HG03521 (cell line): ENCODE measurements around the gene WBP11.

Experiments
- ATAC-seq: cut with Tn5 transposase; IDR thresholded peaks from one replicate; pipeline ENCODE4 v1.9.1; 2021; ENCODE audit warnings: mild to moderate bottlenecking, moderate library complexity; ENCODE audit not compliant: unreplicated experiment

WBP11 gene

DNA sequence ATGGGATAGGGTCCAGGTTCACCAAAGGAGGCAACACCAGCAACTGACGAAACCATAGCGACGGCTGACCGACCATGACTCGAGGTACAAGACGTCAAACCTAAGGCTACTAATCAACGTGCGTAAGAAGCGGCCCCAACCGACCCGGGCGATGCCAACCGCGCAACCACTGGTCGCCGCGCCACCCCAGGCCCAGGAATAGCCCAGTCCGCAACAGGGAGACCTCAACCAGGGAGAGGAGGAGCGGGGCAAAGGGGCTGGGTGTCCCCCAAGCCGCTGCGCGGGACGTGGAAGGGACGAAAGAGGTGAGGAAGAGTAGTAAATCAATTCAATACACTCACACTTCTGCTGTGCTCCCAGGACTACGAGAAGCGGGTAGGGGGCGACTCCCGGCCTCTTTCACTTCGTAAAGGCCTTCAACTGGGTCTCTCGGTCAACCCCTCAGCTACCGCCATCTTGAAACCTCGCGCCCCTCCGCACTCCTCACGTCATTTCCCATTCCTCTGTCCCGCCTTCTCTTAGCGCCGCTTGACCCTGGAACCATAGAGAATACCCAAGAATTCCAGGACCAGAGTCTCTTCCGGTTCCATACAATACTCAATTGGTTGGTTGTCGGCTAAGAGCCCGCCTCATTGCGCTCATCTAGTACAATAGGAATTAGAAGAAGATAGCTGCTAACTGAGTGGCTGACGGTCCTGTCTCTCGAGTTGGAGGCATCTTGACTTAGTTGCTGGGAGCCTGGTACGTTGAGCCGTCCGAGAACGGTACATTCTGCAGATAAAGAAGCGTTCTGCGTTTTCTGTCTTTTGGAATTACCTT, at the start of gene WBP11, which contains the start of gene C12orf60:
WBP11 (minus strand) TSS at position 468 of the 819 bp plus-strand sequence. CDS start 2,095 bp downstream, outside the sequence.
C12orf60 (plus strand) TSS at position 660 of the 819 bp plus-strand sequence. CDS start 19,266 bp downstream, outside the sequence.
- peak; percentile 98 for ATAC-seq

DNA sequence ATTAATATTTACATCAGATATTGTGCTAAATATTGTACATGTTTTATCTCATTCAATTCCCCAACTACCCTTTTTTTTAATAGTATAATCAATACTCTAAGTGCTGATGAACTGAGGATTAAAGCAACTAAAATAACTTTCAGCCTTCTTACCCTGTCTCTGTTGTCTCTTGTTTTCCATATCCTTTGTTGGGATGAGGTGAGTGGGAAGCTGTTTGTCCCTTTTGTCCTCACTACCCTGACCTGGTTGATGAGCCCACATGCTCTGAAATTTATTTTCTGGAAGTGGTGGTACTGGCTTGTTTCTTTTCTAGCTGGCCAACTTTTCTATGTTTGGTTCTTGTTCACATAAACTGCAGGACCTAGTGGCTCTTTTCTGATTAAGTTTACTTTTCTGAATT, 49.6 kb upstream of the WBP11 start:
- no peak for ATAC-seq

DNA sequence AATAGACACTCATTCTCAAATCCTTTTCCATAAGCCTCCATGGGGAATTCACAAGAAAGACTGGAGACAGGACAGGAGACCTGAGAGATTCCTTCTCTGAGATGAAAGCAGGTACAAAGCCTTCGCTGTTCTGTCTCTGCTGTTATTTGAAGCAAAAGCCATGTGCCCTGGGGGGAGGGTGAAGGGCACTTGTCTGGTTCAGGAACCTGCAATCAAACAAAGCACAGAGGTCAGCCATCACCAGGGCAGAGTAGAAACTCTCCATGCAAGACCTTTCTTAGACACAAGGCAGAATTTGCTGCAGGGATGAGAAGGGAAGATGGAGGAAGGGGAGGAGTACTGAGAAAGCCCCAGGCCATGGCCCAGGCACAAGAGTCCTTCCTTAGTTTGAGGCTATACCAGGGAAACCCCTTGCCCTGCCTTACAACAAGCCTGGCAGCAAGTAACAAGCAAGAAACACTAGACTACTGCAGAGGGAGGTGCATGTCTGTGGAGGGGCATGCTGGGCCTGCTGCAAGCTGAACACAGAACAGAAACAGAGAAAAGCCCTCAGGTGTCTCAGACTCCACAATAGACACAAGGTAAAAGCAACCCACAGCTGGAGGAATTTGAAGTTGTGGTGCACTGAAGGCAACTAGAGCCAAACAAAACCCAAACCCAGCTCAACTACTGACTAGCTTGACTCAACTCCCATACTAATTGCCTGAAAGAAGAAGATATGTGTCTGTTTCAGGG, 47.8 kb upstream of the WBP11 start:
- ATAC-seq = peak; percentile 78

DNA sequence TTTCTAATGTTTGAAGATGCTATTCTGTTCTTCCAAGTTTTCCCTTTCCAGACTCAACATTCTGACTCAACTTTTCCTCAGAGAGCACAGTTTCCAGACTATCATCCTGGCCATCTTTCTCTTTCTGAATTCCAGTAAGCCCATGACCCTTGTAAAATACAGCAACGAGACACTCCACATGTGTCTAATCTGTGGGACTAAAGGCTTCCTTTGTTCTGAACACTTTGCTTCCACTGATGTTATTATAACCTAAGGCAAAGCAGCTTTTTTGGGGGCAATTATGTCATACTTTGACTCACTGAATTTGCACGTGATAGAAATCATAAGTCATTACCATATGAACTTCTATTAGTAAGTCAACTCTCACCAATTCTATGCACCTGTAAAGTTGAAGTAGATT, 46.4 kb upstream of the WBP11 start:
- no peak for ATAC-seq

DNA sequence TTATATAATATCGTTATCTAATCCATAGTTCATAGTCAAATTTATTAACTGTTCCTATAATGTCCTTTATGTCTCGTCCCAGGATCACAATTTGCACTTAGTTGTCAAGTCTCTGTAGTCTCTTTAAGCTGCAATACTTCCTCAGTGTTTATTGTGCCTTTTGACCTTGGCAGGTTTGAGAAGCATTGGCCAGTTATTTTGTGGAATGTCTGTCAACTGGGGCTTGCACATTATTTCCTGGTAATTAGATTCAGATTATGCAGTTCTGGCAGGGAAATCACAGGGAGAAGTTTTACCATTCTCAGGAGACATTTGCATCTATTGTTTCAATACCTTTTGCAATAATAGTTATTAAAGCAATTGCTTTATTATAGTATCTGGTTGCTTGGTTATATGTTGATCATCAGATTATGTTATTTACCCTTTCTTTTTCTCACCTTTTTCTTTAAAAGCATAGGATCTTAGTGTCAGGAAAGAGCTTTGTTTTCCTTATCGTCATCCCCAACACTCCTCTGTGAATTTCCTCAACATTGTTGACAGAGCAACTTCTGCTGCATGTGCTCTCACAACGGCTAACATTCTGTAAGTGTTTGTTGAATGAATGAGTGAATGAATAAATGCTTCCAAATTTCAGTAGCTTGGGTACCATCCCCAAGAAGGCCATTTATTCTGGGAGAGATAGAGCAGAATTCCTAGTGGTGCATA, 43.8 kb upstream of the WBP11 start:
- no peak for ATAC-seq

DNA sequence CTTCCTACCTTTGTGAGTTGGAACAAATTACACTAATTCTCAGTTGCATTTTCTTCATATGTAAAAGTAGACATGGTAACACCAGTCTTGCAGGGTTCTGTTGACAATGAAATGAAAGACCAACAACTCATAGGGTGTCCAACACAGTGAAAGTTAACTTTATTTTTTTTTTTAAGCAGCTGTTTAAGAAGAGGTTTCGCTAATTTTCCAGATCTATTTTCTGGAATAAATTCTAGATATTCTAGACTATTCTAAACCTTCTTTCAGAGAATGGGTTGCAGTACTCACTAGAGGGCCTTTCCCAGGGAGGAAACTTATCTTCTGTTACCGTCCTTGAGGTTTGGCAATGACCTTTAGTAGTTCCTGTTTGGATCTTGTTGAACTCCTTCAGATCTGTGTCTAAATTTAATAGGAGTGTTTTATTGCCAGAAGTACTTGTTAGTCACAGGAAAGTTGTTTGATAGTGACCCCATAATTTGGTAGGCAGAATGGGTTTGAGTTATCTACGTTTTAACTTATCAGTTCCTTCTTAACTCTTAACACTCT, 42.8 kb upstream of the WBP11 start:
- no peak for ATAC-seq

DNA sequence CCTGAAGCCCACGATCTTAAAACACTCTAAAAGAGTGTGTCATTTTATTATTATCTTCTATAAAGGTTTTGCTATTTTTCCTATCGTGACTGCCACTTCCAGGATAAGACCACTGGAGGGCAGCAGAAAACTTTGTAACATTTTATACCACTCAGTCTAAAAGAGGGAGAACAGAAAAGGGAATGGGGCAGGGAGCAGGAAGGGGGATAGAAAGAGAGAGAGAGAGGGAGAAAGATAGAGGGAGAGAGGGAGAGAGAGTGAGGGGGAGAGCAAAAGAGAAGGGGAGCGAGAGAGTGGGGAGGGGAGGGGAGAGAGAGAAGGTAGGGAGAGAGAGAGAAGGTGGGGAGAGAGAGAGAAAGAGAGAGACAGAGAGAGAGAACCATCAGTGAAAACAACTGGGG, 42.1 kb upstream of the WBP11 start:
- ATAC-seq = no peak

DNA sequence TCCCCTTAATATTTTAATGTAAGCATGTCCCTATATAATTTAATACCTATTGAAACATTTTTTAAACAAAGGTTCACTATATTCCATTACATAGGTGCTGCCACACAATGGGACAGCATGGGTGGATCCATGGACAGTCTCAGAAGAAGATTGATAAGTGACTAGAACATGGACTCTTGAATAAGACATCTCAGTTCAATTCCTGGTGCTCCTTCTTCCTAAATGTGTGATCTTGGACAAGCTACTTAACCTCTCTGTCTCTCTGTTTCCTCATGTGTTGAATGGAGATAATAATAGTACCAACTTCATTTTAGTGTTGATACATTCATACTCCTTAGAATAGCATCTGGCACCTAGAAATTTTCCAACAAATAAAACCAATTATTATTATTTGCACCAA, 41.1 kb upstream of the WBP11 start:
- ATAC-seq = no peak

DNA sequence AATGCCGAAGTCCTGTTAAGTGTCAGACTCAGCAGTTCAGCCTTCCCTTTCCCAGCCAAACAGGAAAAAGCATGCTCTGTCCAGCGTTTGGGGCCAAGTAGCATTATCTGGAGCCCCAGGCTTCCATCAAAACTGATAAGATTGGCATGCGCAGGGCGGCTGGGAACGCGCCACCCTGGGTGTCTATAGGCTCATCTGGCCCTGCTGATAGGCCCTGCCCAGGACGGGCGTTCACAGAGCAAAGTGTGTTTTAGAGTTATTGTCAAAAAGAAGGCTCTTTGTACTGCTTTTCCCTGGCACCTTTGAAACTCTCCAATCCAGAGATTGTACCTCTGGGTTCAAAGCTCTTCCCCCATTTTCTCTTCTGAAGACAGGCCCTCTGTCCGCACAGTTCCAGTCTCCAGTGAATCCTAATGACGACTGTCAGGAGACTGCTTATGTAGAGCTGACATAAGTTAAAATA, 40.2 kb upstream of the WBP11 start, which contains the start of gene ART4:
ART4 (minus strand) TSS at position 102 of the 463 bp plus-strand sequence. CDS start 413 bp downstream, outside the sequence.
- ATAC-seq = no peak

DNA sequence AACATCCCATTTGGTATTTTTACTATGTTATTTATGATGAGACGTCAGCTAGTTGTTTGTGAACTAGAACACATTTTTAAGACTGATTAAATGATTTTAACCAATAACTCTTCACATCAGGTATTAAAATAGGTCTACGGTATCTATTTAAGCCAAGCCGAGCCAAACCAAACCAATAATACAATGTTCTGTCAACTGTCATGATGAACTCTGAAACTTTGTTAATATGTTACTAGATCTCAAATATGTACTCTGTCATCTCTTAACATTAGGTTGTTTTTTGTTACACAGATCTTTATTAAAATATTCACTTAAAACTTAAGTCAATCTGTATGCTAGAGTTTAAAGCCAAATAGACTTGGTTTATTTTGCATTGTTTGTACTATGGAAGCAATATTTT, 39.0 kb upstream of the WBP11 start:
- no peak for ATAC-seq

DNA sequence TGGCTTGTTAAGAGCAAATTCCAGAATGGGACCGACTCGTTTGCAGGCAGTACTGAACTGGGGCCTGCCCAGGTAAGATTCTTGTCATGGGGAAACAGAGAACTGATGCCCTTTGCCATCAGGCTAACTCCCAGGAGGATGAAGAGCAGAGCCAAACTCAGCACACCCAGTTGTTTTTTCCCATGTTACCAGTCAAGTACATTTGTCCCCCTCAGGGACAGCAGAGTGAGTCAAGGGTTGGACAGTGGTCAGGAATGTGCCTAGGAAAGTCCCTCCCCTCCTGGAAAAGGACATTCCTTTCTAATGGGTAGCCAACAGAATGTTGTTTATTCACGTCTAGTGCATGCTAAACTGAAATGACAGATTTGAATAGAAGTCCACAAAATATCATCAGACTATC, 38.5 kb upstream of the WBP11 start:
- no peak for ATAC-seq

DNA sequence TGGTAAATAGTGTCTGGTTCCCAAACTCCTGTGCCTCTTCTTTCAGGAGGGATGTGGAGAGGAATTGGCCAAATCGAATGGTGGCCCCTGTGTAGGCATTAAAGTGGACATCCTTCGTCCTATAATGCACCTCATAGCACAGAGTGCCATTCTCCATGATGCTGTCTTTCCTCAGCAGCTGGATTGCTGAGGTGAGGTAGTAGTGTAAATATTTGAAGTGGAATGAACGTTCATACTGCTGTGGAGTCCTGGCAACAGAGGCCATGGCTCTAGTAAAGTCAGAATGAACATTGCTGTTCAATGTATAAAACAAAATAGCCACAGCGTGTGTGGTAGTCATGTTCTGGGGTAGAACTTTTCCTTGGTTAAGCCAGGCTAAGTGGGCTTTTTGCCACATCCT, 37.3 kb upstream of the WBP11 start:
- no peak for ATAC-seq

DNA sequence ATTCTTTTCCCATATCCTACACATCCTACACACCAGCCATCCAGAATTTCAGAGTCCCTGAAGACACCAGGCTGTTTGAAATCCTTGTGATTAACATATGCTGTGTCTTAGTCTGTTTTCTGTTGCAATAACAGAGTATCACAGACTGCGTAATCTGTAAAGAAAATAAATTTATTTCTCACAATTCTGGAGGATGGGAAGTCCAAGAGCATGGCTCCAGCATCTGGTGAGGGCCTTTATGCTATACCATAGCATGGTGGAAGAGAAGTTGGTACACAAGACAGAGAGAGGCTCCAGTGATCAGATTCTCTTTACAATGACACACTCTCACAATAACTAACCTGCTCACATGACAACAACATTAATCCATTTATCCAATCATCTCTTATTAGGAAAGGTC, 36.0 kb upstream of the WBP11 start:
- no peak for ATAC-seq

DNA sequence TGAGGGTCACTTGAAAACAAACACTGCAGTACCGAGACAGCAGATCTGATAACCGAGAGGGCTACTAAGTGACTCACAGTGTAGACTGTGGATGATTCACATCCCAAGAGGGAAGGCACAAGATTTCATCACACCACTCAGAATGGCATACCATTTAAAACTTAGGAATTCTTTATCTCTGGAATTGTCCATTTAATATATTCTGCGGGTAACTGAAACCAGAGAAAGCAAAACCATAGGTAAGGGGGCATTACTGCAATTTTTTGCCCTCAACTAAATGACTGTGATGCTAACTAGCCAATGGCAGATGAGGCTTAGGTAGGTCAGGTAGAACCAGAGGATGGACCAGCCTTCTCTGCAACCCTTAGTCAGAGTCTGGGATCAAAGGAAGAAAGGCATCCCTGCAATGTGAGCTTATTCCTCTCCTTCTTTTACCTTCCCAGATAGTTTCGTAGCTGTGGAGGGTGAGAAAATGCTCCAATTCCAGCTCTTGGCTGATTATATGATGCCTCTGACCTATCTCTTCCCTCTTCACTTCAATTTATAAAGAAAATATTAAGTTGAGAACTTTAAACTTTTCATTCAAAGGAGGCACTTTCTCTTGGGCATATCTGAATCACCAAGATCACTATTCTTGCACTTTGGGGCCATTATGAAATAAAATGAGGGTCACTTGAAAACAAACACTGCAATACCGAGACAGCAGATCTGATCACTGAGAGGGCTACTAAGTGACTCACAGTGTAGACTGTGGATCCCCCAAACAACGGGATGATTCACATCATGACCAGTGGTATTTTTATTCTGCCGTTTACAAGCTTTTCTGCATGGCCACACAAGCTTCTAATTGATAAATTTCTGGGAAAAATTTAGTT, 33.3 kb upstream of the WBP11 start:
- ATAC-seq = no peak

DNA sequence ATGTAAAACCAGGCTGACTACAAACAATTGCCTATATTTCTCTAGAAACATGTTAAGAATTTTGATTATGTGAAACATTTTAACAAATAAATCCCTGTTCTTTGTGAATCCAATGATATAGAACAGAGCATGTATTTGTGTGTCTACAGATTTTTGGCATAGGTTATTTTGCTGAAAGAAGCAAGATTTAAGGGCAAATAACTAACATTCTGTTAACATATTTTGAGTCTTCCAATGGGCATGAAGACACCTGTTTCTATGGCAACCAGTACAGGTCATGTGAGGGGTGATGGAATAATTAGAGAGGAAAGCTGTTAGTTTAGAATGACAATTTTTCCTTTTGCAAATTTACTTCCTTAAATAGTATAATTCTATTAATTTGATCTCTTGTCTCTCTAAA, 31.2 kb upstream of the WBP11 start:
- ATAC-seq = no peak

DNA sequence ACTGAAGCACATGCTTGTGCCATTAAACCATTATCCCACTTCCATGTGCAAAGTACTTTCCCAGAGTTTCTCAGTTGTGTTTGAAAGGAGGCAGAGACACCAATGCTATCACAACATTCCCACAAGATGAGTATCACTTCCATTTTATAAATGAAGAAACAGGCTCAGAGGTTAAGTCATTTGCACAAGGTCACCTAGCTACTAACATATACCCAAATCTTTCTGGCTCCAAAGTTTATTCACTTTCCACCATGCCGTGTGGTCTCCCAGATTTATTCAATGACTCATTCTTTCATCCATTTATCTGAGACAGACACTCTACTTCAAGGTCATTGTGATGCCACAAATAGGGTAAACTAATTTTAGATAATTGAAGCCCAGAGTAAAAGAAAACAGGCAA, 30.7 kb upstream of the WBP11 start:
- ATAC-seq = no peak

DNA sequence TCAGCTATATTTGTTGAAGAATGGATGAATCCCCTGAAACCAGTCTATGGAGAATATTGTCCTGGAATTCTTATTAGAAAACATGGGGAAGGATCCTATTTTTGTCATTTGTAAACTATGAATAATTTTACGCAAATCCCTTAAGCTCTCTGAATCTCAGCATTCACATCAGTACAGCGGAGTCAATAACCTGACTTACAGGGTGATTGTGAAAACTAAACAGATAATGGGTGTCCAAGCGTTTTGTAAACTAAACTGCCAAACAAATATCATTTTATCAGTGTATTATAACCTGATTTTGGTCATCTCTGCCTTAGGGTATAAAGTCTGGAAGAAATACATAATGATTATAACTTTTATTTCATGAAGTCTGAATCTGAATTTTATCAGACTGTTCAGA, 30.1 kb upstream of the WBP11 start:
- ATAC-seq = no peak

DNA sequence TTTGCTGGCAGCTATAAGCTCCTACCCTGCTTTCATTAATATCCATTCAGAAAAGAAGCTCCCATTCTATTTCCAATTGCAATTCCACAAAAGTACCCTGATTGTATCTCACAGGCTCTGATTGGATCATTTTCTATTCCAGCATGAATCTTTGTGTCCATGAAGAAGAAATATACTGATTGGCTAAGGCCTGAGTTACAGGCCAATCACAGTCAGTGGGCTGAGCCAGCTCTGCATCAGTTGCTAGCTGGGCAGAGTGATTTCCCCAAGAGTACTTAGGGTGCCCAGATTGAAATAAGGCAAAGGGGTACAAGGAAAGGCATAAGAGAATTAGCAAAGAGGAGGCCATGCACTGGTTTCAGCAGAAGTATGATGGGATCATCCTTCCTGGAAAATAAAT, 25.6 kb upstream of the WBP11 start:
- peak; percentile 88 for ATAC-seq

DNA sequence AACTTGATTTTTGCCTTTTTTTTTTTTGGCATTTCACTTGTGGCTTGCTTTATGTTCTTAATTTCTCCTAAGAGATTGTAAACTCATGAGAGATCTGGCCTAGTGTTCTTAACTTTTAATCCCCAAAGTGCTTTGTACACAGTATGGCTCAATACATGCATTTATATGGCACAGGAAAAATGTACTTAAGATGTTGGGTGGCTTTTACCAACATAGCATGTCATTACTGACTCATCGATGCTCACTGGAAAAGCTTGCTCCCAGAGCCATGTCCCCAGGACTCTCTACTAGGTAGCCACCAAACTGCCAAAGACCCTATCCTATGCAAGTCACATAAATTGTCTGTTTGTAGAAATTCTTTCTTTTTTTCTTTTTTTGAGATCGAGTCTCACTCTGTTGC, 23.8 kb upstream of the WBP11 start:
- ATAC-seq = no peak

DNA sequence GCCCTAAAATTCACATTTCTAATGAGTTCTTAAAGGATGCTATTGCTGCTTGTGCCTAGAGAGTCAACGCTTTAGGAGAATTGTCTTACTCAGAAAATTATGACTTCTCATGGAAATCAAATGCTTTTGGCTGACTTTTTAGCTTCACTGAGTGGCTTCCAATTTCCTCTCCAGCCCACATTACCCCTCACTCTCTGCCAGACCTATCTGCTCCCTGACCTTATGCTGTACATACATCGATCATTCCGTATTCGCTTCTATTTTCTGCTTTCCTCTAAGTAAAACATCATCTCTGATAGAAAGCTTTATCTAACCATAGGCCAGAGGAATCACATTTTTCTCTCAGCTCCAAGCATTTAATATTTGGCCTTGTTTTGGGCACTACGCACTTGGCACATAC, 23.2 kb upstream of the WBP11 start:
- no peak for ATAC-seq
